Measurements from ENCODE around the gene COLEC11. TPM values are rescaled to one million over a fixed set of nuclear protein-coding genes. Genes with fewer than 3 reads are reported as not detected.

The COLEC11 gene
- total RNA-seq, 1 donor from 2014 or later = 0.26 TPM

GRCh38 chr2:3596901-3597417 lies 2.0 kb downstream of the COLEC11 start:
- TF ChIP-seq CTCF (IDR thresholded peaks at IDR 0.05; ENCODE audit: insufficient read depth, low read length, severe bottlenecking) = no peak
- H3K4me3 ChIP-seq (ENCODE audit: low read depth, low read length) = no peak overlapping the region
- H3K27me3 ChIP-seq (ENCODE audit: control insufficient read depth, insufficient read depth, low read length) = no peaks in the 10 kb centered on the region
- FAIRE-seq (no peak), DNase-seq (ENCODE audit: low read depth) (no peak)
- no peaks in the 10 kb centered on the region for H3K36me3 ChIP-seq (ENCODE audit: control insufficient read depth, insufficient read depth, low read length)

GRCh38 chr2:3597567-3597966 lies 2.7 kb downstream of the COLEC11 start:
- FAIRE-seq (no peak), DNase-seq (ENCODE audit: low read depth) (no peak)
- Histone ChIP-seq H3K27me3 (ENCODE audit: control insufficient read depth, insufficient read depth, low read length) (no peaks in the 10 kb centered on the region), H3K36me3 (ENCODE audit: control insufficient read depth, insufficient read depth, low read length) (no peaks in the 10 kb centered on the region), H3K4me3 (ENCODE audit: low read depth, low read length) (no peak overlapping the region)
- TF ChIP-seq CTCF (IDR thresholded peaks at IDR 0.05; ENCODE audit: insufficient read depth, low read length, severe bottlenecking) = no peak

- no peak for FAIRE-seq
- no peak for TF ChIP-seq CTCF (IDR thresholded peaks at IDR 0.05; ENCODE audit: insufficient read depth, low read length, severe bottlenecking)
- no peaks in the 10 kb centered on the region for H3K27me3 ChIP-seq (ENCODE audit: control insufficient read depth, insufficient read depth, low read length)
Observed at GRCh38 chr2:3598197-3598910, 3.4 kb downstream of the COLEC11 start.

GRCh38 chr2:3598912-3599854 lies 4.3 kb downstream of the COLEC11 start:
- H3K27me3 ChIP-seq (ENCODE audit: control insufficient read depth, insufficient read depth, low read length) = no peaks in the 10 kb centered on the region
- no peak overlapping the region for H3K4me3 ChIP-seq (ENCODE audit: low read depth, low read length)
- no peaks in the 10 kb centered on the region for H3K36me3 ChIP-seq (ENCODE audit: control insufficient read depth, insufficient read depth, low read length)
- FAIRE-seq (no peak), DNase-seq (ENCODE audit: low read depth) (no peak)
- TF ChIP-seq CTCF (IDR thresholded peaks at IDR 0.05; ENCODE audit: insufficient read depth, low read length, severe bottlenecking) = no peak

More at GRCh38 chr2:3598197-3598910, 3.4 kb downstream of the COLEC11 start:
- DNase-seq (ENCODE audit: low read depth) = no peak
- no peaks in the 10 kb centered on the region for H3K36me3 ChIP-seq (ENCODE audit: control insufficient read depth, insufficient read depth, low read length)
- H3K4me3 ChIP-seq (ENCODE audit: low read depth, low read length) = no peak overlapping the region

- Histone ChIP-seq H3K36me3 (ENCODE audit: control insufficient read depth, insufficient read depth, low read length) (no peaks in the 10 kb centered on the region), H3K4me3 (ENCODE audit: low read depth, low read length) (no peak overlapping the region), H3K27me3 (ENCODE audit: control insufficient read depth, insufficient read depth, low read length) (no peaks in the 10 kb centered on the region)
- FAIRE-seq (no peak), DNase-seq (ENCODE audit: low read depth) (no peak)
- no peak for TF ChIP-seq CTCF (IDR thresholded peaks at IDR 0.05; ENCODE audit: insufficient read depth, low read length, severe bottlenecking)
Observed at GRCh38 chr2:3600256-3600855, 5.4 kb downstream of the COLEC11 start.
